HG02884 (cell line): ENCODE data around the gene TEX50.
"Not testable (repeated sequence)": the region's sequence is repeated elsewhere in the genome, so short reads cannot be mapped to it uniquely, and the experiment has no call there.

Source experiments
- ATAC-seq: cut with Tn5 transposase; IDR thresholded peaks from one replicate; pipeline ENCODE4 v1.9.1; 2021; ENCODE audit warnings: mild to moderate bottlenecking, moderate library complexity; ENCODE audit not compliant: unreplicated experiment

The TEX50 gene, protein sequence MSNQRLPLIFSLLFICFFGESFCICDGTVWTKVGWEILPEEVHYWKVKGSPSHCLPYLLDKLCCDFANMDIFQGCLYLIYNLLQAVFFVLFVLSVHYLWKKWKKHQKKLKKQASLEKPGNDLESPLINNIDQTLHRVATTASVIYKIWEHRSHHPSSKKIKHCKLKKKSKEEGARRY

DNA sequence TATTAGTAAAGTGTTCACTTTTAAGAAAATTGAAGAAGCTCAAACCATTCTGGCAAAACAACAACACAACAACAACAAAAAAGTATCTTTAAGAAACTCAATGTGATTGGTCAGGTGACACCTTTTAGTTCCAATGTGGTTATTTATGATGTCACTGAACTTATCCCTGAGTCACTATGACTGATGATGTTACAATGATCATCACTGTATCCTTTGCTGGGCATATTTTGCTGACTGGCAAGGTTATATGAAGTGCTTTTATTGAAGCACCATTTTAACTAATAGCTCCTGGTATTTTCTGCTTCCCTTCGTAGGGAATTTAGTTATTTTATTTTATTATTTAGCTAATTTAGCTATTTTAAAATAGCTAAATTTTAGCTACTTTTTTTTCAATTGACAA is at the start of gene TEX50:
Gene TEX50, plus strand, starts transcription at position 223 of the 400 bp plus-strand sequence. CDS start 184 bp downstream, outside the sequence.
- ATAC-seq, result no peak

DNA sequence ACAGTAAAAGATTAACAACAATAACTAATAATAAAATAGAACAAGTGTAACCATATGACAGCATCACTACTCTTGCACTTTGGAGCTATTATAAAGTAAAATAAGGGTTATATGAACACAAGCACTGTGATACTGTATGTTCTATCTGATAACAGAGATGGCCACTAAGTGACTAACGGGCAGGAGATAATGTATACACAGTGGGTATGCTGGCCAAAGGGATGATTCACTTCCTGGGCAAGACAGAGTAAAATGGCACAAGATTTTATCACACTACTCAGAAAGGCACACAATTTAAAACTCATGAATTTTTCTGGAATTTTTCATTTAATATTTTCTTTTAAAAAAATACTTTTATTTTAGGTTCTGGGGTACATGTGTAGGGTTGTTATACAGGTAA is 44.6 kb upstream of the TEX50 start:
- ATAC-seq, result no peak

DNA sequence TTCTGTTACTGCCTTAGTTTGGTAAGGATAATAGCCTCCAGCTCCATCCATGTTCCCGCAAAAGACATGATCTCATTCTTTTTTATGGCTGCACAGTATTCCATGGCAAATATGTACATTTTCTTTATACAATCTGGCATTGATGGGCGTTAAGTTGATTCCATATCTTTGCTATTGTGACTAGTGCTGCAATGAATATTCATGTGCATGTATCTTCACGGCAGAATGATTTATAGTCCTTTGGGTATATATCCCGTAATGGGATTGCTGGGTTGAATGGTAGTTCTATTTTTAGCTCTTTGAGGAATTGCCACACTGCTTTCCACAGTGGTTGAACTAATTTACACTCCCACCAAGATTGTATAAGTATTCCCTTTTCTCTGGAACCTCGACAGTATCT is 44.0 kb upstream of the TEX50 start:
- ATAC-seq, result not testable (repeated sequence)

DNA sequence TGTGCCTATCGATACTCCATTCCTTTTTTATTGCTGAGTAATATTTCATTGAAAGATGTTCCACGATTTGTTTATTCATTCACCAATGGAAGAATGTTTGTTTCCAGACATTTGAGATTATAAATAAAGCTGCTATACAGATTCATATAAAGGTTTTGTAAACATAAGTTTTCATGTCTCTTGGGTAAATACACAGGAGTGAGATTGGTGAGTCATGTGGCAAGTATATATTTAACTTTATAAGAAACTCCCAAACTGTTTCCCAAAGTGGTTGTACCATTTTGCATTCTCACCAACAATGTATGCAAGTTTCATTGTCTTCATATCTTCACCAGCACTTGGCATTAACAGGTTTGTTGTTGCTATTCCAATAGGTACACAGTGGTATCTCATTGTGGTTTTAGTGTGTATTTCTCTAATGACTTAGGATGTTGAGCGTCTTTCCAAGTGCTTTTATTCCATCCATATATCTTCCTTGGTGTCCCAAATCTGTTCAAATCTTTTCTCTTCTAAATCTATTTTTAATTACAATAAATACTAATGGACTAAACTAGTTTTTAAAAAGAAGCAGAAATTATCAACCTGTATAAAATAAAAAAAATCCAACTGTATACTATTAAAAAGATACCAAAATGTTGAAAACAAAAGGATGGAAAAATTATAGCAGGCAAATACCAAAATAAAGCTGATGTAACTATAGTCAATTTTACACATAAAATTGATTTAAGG is 38.9 kb upstream of the TEX50 start:
- ATAC-seq, result no peak

DNA sequence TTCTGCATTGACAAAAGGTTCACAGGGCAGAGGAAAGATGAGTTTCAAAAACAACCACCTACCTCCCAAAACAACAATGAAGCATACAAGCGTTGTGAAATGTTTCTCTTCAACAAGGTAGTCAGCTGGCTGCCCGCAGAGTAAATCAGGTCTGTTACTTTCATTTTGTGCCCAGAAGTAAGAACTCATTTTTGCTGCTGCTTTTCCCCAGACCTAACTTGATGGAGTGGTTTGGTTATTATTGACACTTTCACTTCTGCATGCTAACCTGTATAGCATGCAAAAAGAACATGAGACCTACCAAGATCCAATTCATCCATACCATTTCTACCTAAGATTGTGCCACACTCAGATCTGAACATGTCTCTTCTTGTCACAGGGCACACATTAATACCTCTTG is 33.5 kb upstream of the TEX50 start:
- no peak for ATAC-seq

DNA sequence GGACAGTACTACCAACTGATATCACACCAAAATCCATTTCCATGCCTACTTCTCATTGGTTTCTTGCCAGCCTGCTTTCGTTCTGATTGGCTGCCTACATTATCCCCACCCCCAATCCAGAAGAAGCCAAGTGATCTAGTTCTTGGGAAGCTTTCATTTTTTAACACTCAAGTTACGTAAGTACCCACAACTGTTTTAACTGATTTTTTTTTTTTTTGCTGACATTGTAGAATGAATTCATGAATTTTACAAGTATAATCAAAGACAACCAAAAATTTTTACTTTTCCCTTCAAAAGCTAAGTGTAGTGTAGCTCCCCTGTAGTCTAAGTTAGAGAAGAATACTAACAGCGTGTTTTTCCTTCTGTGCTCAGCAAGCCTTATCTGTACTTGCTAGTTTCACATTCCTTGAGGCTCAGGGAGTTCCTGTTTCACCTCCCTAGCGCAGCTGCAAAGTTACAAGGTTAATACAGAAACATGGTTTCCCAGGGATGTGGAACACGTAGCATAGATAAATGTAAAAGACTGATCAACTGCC is 32.0 kb upstream of the TEX50 start, which contains the start of gene SLC9C2:
Gene SLC9C2, minus strand, starts transcription at position 17 of the 536 bp plus-strand sequence. CDS start 1,296 bp downstream, outside the sequence.
- no peak for ATAC-seq

DNA sequence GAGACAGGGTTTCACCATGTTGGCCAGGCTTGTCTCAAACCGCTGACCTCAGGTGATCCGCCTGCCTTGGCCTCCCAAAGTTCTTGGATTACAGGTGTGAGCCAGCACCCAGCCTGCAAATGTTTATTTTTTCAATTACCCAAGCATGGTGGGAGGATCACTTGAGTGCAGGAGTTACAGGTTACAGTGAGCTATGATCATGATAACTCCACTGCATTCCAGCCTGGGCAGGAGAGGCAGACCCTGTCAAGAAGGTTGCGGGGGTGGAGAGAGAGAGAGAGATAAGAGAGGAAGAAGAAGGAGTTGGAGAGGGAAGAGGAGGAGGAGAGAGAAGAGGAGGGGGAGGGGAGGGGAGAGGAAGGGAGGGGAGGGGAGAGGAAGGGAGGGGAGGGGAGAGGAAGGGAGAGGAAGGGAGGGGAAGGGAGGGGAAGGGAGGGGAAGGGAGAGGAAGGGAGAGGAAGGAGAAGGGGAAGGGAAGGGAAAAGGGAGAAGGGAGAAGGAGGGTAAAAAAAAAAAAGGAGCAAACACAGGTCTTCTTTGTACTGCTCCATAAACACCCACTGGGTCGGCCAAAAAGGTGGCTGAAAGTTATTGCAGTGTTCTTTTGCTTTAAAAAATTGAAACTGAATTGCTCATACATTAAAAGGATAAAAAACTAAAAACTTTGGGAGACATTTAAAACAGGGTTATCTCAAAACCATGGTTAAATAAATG is 26.5 kb upstream of the TEX50 start:
- ATAC-seq, result no peak

DNA sequence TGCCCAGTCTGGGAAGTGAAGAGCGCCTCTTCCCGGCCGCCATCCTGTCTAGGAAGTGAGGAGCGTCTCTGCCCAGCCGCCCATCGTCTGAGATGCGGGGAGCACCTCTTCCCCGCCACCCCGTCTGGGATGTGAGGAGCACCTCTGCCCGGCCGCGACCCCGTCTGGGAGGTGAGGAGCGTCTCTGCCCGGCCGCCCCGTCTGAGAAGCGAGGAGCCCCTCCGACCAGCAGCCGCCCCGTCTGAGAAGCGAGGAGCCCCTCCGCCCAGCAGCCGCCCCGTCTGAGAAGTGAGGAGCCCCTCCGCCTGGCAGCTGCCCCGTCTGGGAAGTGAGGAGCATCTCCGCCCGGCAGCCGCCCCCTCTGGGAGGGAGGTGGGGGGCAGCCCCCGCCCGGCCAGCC is 22.1 kb upstream of the TEX50 start:
- not testable (repeated sequence) for ATAC-seq

DNA sequence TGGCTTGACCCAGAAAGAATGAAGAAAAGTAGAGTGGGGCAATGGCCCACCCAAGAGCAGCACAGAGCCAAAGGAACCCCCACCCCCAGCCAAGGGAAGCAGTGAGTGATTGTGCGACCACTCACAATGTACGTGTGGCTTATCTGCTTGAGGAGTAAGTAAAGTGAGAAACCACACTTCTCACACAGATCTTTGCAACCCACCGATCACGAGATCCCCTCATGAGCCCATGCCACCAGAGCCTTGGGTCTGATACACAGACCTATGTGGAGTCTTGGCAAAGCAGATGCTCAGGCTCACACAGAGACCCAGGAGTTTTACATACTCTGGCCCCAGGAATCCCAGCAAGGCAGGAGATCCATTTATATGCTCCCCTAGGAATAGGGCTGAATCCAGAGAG is 18.3 kb upstream of the TEX50 start:
- ATAC-seq, result no peak

DNA sequence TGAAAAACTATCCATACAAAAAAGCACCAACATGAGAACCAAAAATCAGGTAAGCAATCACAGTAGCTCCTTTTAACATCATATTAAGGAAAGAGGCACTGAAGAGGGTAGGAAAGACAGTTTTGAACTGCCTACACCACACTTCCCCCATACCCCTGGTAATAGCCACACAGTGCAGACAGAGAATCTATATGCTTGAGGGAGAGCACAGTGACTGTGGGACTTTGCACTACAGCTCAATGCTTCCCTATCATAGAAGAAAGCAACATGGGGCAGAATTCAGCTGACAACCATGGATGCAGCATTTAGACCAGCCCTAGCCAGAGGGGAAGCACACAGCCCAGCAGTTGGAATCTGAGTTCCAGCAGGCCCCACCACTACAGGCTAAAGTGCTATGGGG is 7.9 kb upstream of the TEX50 start:
- ATAC-seq, result no peak

DNA sequence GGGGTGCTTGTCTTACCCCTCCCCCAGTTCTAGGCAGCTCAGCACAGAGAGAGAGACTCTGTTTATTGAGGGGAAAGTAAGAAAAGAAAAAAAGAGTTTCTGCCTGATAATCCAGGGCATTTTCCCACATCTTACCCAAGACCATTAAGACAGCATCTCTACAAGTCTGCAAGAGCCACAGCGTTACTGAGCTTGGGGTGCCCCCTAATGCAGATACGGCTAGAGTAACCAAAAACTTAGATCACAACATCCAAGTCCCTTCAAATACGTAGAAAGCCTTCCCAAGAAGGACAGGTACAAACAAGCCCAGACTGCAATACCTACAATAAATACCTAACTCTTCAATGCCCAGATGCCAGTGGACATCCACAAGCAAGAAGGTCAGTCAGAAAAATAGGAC is 6.2 kb upstream of the TEX50 start:
- no peak for ATAC-seq

DNA sequence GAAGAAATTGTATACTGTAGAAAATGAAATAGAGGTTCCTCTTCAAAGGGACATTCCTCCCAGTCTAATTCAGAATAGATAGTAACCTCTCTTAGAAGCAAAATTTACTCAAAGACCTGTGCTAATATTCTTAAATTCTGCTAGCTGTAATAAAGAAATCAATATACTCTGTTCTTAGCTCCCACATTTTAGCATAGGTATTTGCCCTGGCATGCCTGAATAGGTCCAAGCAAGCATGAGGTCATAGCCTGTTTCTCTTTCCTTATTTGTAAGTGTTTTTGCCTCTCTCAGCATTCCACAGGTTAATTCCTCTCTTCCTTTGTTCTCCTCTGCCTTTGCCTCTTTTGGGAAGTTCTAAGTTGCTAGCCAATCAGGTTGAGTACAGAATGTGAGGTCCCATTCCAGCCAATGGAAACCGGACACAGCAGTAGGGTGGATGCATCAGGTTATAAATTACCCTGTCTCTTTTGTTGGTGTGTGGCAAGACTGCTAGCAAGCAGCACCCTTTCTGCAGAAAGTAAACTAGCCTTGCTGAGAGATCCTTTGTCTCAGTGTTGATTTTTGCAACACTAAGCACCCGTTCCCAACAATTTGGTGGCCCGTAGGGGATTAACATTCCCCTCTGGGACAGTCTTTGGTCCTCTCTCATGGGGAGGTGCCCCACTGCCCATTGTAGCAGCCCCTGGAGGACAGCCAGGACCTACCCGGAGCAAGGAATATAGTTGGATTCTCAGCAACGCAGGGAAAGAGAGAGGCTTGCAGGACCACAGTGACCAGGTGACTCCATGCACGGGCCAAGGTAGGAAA is 2.3 kb downstream of the TEX50 start:
- not testable (repeated sequence) for ATAC-seq

DNA sequence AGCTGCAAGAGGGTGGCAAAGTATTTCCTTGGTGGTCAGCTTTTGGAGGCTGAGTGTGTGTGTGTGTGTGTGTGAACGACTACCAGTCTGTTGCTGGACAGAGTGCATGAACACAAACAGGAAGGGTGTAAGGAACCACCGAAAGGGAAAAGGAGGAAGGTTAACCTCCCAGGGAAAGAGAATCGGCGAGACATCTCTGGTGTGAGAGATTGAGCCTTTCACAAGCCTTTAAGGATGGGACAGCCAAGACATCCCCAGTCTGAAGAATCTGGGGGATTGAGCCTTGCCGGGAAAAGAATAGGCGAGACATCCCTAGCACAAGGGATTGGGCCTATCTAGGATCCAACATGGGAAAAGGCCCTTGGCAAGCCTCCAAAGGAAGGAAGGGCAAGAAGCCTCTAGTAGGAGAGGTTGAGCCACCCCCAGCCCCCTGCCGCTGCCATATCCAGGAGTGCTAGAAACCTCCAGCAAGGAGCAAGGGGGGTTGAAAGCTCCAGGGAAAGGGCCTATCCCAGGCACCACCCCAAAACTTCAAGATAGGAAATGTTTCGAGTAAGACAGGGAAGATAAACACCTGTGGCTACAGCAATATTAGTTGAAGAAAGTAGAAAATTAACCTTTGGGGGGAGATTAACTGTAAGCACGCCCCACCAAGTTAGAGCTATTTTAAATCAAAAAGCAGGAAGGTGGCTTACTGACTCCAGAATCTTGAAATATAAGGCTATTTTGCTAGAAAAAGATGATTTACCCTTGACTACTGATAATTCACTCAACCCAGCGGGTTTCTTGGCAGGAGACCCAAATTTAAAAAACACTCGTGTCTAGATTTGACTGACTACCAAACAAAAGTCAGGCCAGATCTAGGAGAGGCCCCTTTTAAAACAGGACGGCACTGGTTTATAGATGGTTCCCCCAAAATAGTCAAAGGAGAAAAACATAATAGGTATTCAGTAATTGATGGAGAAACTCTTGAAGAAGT is 3.2 kb downstream of the TEX50 start:
- no peak for ATAC-seq

DNA sequence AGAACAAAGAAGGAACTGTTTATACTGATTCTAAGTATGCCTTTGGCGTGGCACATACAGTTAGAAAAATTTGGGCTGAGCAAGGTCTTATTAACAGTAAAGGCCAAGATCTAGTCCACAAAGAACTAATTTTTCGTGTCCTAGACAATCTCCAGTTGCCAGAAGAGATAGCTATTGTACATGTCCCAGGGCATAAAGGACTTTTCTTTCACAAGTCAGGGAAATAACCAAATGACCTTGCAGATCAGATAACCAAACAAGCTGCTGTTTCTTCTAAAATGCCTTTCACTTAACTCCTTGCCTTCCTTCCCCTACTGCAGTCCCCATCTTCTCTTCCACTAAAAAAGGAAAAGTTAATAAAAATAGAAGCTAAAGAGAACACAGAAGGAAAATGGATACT is 4.0 kb downstream of the TEX50 start:
- ATAC-seq, result no peak

DNA sequence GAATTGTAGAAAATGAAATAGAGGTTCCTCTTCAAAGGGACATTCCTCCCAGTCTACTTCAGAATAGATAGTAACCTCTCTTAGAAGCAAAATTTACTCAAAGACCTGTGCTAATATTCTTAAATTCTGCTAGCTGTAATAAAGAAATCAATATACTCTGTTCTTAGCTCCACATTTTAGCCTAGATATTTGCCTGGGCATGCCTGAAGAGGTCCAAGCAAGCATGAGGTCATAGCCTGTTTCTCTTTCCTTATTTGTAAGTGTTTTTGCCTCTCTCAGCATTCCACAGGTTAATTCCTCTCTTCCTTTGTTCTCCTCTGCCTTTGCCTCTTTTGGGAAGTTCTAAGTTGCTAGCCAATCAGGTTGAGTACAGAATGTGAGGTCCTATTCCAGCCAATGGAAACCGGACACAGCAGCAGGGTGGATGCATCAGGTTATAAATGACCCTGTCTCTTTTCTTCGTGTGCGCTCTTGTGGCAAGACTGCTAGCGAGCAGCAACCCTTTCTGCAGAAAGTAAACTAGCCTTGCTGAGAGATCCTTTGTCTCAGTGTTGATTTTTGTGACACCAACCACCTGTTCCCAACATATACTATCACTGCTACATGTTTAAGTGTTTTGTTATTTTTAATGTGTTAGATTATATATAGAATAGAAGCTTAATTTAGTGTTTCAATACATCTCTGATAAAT is 7.5 kb downstream of the TEX50 start:
- ATAC-seq, result not testable (repeated sequence)

DNA sequence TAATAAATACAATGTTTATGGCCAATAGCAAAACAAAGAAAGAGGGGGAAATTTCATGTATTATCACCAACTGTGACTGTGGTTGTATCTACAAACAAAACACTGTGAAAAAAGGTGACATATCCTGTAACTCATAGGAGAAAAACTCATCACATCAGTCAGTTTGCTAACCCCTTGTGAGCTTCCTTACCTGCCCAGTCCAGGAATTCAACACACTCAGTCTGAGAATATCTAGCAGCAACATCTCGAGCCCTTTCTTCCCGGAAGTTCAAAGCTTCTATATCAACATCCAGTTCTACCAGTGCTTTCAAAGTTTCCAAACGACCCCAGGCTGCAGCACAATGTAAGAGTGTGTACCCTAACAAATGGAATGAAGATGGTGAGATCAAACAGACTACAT is 11.5 kb downstream of the TEX50 start:
- ATAC-seq, result no peak

DNA sequence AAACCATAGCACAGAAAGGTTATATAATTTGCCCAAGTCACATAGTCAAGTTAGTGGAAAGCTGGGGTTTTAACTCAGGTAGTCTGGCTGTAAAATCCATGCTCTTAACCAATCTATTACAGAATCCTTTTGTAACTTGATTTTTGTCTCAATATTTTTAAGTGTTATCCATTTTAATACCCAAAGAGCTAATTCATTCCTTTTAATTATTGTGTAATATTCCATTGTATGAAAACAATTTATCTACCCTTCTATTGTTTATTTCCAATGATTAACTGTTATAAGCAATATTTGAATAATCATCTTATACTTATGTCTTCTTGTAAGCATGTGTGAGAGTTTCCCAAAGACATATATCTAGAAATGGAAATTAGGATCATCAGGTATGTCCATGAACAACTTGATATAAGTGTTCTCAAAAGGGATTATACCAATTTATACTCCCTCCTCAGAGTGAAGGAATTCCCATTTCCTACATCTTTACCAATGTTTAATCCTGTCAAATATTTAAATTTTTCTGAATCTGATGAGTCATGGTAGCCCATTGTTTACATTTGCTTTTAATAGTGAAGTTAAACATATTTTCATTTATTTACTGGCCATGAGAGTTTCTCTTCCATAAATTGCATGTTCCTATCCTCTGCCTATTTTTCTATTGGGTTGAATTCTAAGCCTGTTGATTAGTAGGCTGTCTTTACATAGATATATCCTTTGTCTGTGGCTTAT is 13.9 kb downstream of the TEX50 start:
- ATAC-seq, result no peak

DNA sequence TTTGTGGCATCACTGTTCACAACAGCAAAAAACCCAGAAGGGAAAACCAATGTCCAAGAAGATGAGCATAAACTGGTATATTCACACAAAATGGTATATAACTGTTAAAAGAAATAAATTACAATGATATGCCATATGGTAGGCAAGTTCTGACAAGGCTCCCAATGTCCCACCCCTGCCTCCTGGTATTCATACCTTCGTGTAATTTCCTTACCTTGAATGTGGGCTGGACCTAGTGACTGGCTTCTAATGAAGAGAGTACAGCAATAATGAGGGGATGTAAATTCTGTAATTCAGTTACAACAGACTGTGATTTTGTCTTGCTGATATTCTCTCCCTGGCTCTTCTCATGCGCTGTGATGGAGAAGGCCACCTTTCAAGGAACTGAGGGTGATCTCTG is 25.2 kb downstream of the TEX50 start:
- ATAC-seq, result no peak
